Endodermal cell (in vitro differentiated cells): ENCODE measurements around the gene SPATA20. TPM values are rescaled to one million over a fixed set of nuclear protein-coding genes. Genes with fewer than 3 reads are reported as not detected.

ENCODE experiments used
- DNase-seq: peaks from one replicate; pipeline ENCODE4 v3.0.0-alpha.2; 2017
- H3K27ac ChIP-seq: 2 replicates; pipeline ENCODE4 v1.5.1; 2013; ENCODE audit warnings: mild to moderate bottlenecking, low read depth, low read length, moderate library complexity
- H3K27me3 ChIP-seq: 2 replicates; pipeline ENCODE4 v1.6.1; 2013; ENCODE audit warnings: mild to moderate bottlenecking, low read length, moderate library complexity; ENCODE audit not compliant: insufficient read depth, control insufficient read depth, poor library complexity, severe bottlenecking
- H3K36me3 ChIP-seq: 2 replicates; pipeline ENCODE4 v1.7.0; 2013; ENCODE audit warnings: mild to moderate bottlenecking, low read length, moderate library complexity; ENCODE audit not compliant: control insufficient read depth, insufficient read depth
- H3K4me1 ChIP-seq: one replicate; pipeline ENCODE4 v1.7.0; 2013; ENCODE audit warnings: low read length; ENCODE audit not compliant: control insufficient read depth, insufficient read depth
- H3K4me3 ChIP-seq: 2 replicates; pipeline ENCODE4 v1.5.1; 2013; ENCODE audit warnings: mild to moderate bottlenecking, low read length, moderate library complexity
- H3K9ac ChIP-seq: 2 replicates; pipeline ENCODE4 v1.6.1; 2013; ENCODE audit warnings: mild to moderate bottlenecking, low read length, moderate library complexity; ENCODE audit not compliant: poor library complexity, severe bottlenecking; ENCODE audit errors: extremely low read depth
- H3K9me3 ChIP-seq: 2 replicates; pipeline ENCODE4 v1.6.1; 2013; ENCODE audit warnings: mild to moderate bottlenecking, low read length, moderate library complexity; ENCODE audit not compliant: control insufficient read depth
- H3K27ac Mint-ChIP-seq: 2 replicates; pipeline ENCODE4 v1.8.0; 2020; ENCODE audit warnings: mixed read lengths
- H3K27me3 Mint-ChIP-seq: 2 replicates; pipeline ENCODE4 v1.8.0; 2021; ENCODE audit warnings: mild to moderate bottlenecking, mixed read lengths; ENCODE audit not compliant: insufficient read depth
- H3K36me3 Mint-ChIP-seq: 2 replicates; pipeline ENCODE4 v1.8.0; 2020; ENCODE audit warnings: low read depth, mixed read lengths
- H3K4me1 Mint-ChIP-seq: 2 replicates; pipeline ENCODE4 v1.8.0; 2020; ENCODE audit warnings: mixed read lengths
- H3K4me3 Mint-ChIP-seq: 2 replicates; pipeline ENCODE4 v1.8.0; 2020; ENCODE audit warnings: mild to moderate bottlenecking, moderate library complexity, mixed read lengths
- H3K9me3 Mint-ChIP-seq: 2 replicates; pipeline ENCODE4 v1.8.0; 2020; ENCODE audit warnings: mild to moderate bottlenecking, mixed read lengths
- CTCF ChIP-seq: fragments of 200-600 bp; sonication (generic); conservative IDR thresholded peaks from 2 replicates; pipeline ENCODE4 v1.5.0; 2021; ENCODE audit warnings: antibody characterized with exemption, mild to moderate bottlenecking
- WGBS, 2 experiments: methylation state at CpG; one replicate each; pipeline versions ENCODE4 v1.1.5 to v1.1.7; 2013; ENCODE audit warnings: missing lambda C conversion rate in 2 of 2, mixed read lengths in 1 of 2; ENCODE audit not compliant: insufficient coverage in 1 of 2, insufficient read length in 1 of 2; 5-methylcytosine and 5-hydroxymethylcytosine counted together
- total RNA-seq, 2 donors: library from RNA; stranded (reverse); fragmentation: NEBNext Ultra II Directional in 1 of 2; extraction: Animal tissue kit (Norgen Biotek cat#: 25700) in 1 of 2; gene quantifications; 2 replicates in 1 of 2; 3 replicates in 1 of 2; pipeline ENCODE4 v1.2.1, GENCODE V29; 2021

Gene SPATA20
- total RNA-seq, 2 donors from 2014 or later: 40.4 to 40.5 TPM

DNA sequence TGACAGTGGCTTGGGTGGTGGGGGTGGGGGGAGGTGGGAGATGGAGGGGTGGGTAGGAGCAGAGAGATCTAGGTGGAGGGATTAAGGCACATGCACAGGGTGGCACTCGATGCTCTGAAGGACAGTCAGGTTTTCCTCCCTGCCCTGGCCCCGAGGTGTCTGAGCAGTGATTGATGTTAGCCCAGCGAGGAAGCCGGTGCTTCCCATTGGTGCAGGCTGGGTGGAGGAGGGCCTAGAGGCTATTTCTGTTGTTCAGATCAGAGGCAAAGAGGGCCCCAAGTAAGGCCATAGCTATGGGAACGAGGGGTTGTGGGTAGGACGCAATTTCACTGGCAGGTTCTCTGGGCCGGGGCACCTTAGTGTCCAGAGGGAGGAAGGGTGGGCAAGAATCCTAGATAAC, 36.7 kb downstream of the SPATA20 start:
- no peaks in the 10 kb centered on the region for H3K9me3 Mint-ChIP-seq
- peaks cover 26% of the 10 kb centered on the region for H3K4me1 Mint-ChIP-seq
- H3K27me3 Mint-ChIP-seq: peaks cover 8% of the 10 kb centered on the region
- Histone ChIP-seq H3K27ac (no peak overlapping the region), H3K9ac (no peak overlapping the region), H3K4me1 (peaks cover 12% of the 10 kb centered on the region), H3K9me3 (no peaks in the 10 kb centered on the region), H3K27me3 (no peaks in the 10 kb centered on the region), H3K36me3 (no peaks in the 10 kb centered on the region), H3K4me3 (no peak overlapping the region)
- no peak overlapping the region for H3K27ac Mint-ChIP-seq
- no peaks in the 10 kb centered on the region for H3K36me3 Mint-ChIP-seq
- no peak for TF ChIP-seq CTCF
- peak; percentile 84 for DNase-seq
- H3K4me3 Mint-ChIP-seq: no peak overlapping the region
- 62 to 85% methylated on average over 7 of the region's 7 CpGs for WGBS, 2 experiments

DNA sequence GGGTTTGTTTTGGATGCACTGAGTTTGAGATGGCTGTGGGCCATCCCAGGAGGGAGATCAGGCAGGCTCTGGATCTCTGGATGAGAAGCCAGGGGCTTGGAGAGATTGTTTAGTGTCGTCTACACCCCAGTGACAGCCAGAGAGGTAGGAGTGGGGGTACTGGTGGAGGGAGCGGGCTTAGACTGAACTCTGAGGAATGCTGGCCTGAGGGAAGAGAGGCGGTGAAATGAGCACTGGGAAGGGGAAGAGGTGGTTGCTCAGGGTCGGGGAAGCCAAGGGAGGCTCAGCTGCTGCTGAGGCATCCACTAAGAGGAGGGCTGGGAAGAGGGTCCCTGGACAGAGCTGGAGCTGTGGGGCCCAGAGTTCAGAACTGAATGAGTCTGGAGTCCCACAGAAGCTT, 37.1 kb downstream of the SPATA20 start:
- H3K9me3 Mint-ChIP-seq: no peaks in the 10 kb centered on the region
- no peak overlapping the region for H3K27ac Mint-ChIP-seq
- H3K27ac ChIP-seq: no peak overlapping the region
- no peak for DNase-seq
- H3K4me1 Mint-ChIP-seq: peaks cover 25% of the 10 kb centered on the region
- no peaks in the 10 kb centered on the region for H3K36me3 ChIP-seq
- H3K27me3 ChIP-seq: no peaks in the 10 kb centered on the region
- no peak overlapping the region for H3K4me3 ChIP-seq
- 81 to 87% methylated on average over 4 of the region's 4 CpGs for WGBS, 2 experiments
- H3K36me3 Mint-ChIP-seq: no peaks in the 10 kb centered on the region
- peaks cover 6% of the 10 kb centered on the region for H3K27me3 Mint-ChIP-seq
- no peak for TF ChIP-seq CTCF
- H3K9me3 ChIP-seq: no peaks in the 10 kb centered on the region
- peaks cover 12% of the 10 kb centered on the region for H3K4me1 ChIP-seq
- no peak overlapping the region for H3K4me3 Mint-ChIP-seq
- H3K9ac ChIP-seq: no peak overlapping the region

- no peaks in the 10 kb centered on the region for H3K36me3 Mint-ChIP-seq
- H3K9me3 ChIP-seq: no peaks in the 10 kb centered on the region
- peaks cover 25% of the 10 kb centered on the region for H3K4me1 Mint-ChIP-seq
- no peaks in the 10 kb centered on the region for H3K27me3 ChIP-seq
- no peak overlapping the region for H3K4me3 ChIP-seq
- no peak for TF ChIP-seq CTCF
- DNase-seq: no peak
- WGBS, 2 experiments: 81 to 95% methylated on average over 4 to 6 of the region's 6 CpGs
- H3K27ac ChIP-seq: no peak overlapping the region
- peaks cover 6% of the 10 kb centered on the region for H3K27me3 Mint-ChIP-seq
- peaks cover 12% of the 10 kb centered on the region for H3K4me1 ChIP-seq
- no peaks in the 10 kb centered on the region for H3K9me3 Mint-ChIP-seq
- H3K36me3 ChIP-seq: no peaks in the 10 kb centered on the region
- no peak overlapping the region for H3K4me3 Mint-ChIP-seq
- no peak overlapping the region for H3K9ac ChIP-seq
- H3K27ac Mint-ChIP-seq: no peak overlapping the region
Observed at GRCh38 chr17:50584749-50585148, 37.8 kb downstream of the SPATA20 start.
